ENCODE measurements around the gene ZNF408.

ZNF408 gene

DNA sequence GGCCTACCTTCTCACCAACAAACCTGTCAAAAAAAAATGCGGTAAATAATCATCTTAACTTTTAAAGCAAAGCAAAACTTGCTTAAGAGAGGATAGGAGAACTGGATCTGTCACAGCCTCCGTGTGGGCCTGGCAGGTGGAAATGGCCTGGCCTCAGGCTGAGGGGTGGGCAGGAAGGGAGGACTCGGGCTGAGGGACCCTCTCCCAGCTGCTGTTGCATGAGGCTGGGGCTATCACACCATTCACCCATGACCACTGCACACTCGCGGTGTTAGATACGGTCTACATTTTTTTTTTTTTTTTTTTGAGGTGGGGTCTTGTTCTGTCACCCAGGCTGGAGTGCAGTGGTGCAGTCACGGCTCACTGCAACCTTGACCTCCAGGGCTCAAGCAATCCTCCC is 24.9 kb upstream of the ZNF408 start:
- no peak for DNase-seq (ENCODE audit: low read depth in 2 of 2)

GRCh38 chr11:46676436-46677158 is 24.2 kb upstream of the ZNF408 start:
- DNase-seq (ENCODE audit: low read depth in 2 of 2): no peak

GRCh38 chr11:46677169-46677568 is 23.7 kb upstream of the ZNF408 start:
- DNase-seq (ENCODE audit: low read depth in 2 of 2): no peak

DNA sequence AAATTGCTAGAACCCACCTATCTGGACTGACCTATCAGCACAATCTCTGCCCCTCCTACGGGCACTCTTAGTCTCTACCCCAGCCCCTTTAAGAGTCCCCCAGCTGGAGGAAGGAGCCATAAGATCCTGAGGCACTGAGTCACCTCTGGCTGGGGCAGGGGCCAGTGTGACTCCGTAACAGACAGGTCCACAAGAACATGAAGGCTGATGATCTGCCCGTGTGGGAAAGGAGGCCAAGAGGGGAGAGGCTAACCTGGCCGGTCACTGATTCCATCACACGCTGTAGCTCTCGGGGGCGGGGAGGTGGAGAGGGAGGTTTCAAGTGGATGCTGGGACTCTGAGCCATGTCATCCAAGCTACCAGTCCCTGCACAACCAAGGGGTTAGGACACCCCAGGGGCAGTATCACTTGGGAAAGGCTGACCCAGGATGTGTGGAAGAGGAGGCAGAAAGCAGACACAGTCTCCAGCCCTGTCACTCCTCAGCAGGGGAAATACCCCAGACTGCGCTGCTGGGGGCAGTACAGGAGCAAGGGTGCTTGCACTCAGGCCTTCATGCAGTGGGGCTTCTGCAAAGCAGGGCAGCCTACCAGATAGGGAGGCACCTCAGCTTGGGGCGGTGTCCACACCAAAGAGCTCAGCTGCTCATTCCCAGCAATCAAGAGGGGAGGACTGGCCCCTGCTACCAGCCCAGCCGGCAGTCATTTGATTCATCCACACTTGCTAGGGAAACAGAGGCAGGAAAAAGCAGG is 22.7 kb upstream of the ZNF408 start:
- DNase-seq (ENCODE audit: low read depth in 2 of 2): no peak

DNA sequence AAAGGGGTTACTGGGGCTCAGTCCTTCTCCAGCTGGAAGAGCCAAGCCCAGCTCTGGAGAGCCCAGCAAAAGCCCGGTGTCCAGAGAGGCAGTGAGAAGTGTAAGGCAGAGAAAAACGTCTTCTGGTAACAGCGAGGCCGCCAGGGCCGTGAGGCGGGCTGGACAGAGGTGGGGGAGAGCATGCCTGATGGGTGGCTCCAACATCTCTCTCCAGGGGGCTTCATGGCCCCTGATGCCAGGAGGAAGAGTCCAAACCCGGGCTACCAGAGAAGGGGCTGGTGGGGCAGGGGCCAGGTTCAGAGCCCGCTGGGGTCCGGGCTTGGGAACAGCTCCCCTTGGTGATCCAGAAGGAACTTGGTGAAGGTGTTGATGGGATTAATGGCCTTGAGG is 22.1 kb upstream of the ZNF408 start:
- no peak for DNase-seq (ENCODE audit: low read depth in 2 of 2)

DNA sequence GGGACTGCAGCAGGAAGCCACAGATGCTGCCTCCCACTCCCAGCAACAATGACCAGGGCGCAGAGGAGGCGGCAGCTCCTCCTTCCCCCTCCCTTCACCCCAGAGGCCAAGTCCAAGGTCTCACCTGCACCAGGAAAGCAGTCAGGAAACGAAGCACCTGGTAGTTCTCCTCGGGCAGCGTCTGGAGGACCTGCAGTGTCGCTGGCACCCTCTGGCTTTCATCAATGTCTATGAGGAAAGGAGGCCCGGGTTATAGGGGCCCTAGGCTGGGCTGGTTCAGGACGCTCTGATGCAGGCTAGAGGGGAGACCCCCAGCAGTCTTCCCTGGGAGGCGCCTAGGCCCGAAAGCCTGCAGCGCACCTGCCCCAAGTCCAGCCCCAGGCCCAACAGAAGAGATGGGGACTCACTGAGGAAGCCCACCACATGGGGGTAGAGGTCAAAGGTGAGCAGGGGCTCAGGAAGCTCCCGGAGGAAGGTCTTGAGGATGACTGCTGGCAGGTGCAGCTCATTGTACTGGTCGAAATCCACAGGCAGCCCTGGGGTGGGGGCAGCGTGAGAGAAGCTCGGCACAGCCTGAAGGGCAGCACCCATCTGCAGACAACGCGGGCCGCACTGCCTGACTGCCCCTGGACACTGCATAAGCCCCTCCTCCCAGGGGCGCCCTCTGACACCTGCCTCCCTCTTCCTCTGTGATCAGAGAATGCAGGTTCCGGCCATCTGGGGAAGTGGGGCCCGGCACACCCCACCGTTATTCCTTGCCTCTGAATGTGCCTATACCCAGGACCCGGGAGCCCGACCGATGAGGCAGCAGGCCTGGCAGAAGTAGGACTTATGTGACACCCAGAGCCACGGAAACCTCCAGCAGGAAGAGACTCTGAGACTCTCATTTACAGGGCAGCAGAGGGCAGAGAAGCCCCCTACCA is 21.3 kb upstream of the ZNF408 start:
- DNase-seq (ENCODE audit: low read depth in 2 of 2): no peak

- DNase-seq (ENCODE audit: low read depth in 2 of 2): no peak
Measured at GRCh38 chr11:46680164-46680760, 20.6 kb upstream of the ZNF408 start.

DNA sequence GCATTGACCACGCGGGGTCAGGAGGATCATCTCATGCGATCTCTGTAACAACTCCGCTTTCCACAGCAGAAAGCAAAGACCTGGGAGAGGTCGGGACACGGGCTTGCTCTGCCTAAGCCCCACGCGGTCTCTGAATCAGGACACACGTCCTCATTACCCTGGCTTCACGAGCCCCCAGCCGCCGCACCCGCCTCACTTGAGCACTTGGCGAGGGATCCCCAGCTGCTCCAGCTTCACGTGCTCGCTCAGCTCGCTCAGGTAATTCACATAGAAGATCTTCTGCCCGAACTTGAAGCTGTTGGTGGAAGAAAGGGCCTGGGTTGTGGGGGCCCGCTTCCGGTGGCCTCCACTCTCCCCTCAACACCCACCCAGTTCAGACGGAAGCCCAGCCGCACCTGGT is 20.0 kb upstream of the ZNF408 start:
- DNase-seq (ENCODE audit: low read depth in 2 of 2): no peak

- no peak for DNase-seq (ENCODE audit: low read depth in 2 of 2)
Measured at GRCh38 chr11:46681814-46682213, 19.0 kb upstream of the ZNF408 start.

- no peak for DNase-seq (ENCODE audit: low read depth in 2 of 2)
Measured at GRCh38 chr11:46682773-46683752, 17.8 kb upstream of the ZNF408 start.

GRCh38 chr11:46684367-46684766 is 16.5 kb upstream of the ZNF408 start:
- DNase-seq (ENCODE audit: low read depth in 2 of 2): no peak

DNA sequence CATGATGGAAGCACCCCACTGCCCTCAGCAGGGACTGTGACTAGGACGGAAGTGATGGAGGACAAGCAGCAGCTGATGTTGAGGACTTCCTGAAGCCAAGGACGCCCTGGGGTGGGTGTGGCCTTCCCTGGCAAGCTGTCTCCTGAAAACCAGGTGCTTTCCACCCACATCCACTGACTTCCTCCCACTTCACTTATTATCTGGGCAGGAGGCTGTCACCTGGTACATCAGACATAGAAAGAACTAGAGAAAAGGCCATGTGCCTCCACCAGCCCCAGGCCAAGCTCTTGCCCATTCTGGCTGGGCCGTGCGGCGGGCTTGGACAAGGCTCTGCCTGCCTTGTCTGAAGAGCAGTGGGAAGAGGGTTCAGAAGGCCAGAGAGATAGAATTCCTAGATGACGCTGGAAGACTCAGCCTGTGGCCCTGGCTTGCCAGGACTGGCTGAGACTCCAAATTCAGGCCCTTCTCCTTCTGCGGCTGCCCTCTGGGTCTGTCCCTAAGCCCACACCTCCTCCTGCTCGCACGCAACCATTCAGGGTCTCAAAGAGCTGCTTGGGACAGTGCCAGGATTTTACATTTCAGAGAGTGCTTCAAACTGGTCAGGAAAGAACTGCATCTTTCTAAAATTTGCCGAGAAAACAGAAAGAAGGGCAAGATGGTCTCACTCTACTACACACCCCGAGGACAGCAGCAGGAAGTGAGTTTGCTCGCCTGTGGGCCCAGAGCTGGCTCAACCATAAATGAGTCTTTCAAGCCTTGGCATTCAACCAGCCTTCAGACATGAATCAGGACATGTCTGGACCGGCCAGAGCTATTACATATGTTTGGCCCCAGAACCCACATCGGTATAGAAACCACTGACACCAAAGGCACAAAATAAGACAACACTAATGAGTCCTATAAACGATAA is 13.7 kb upstream of the ZNF408 start:
- no peak for DNase-seq (ENCODE audit: low read depth in 2 of 2)

GRCh38 chr11:46690702-46691101 is 10.1 kb upstream of the ZNF408 start:
- DNase-seq (ENCODE audit: low read depth in 2 of 2): no peak

DNA sequence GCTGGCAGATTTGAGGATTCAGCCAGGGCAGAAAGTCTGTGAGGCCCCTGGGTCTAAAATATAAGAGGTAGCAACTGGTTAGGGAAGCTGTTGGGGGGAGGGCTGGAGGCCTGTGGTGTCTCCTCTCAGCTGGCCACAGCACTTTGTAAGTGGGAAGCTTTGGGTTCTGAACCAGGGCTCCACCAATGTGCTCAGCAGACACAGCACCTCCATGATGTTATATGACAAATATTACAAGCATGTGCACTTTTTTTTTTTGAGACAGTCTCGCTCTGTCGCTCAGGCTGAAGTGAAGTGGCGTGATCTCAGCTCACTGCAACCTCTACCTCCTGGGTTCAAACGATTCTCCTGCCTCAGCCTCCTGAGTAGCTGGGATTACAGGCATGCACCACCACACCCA is 8.4 kb upstream of the ZNF408 start:
- DNase-seq (ENCODE audit: low read depth in 2 of 2): no peak

DNA sequence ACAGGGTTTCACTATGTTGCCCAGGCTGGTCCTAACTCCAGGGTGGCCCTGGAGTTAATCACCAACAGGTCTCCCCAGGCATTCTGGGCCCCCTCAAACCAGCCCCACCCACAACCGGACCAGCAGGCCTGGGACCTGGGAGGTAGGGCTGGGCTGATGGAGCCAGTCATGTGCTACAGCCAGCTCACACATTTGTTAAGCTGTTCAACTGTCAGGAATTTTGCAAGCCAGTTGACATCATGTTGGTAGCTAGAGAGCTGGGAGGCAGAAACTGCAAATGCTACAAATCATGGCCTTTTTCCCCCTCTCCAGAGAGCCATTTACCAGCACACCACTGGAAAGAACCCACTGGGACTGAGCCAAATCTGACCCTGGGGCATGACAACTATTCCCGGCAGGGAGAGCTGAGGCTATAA is 7.2 kb upstream of the ZNF408 start:
- no peak for DNase-seq (ENCODE audit: low read depth in 2 of 2)

- no peak for DNase-seq (ENCODE audit: low read depth in 2 of 2)
Measured at GRCh38 chr11:46694072-46694471, 6.8 kb upstream of the ZNF408 start.

DNA sequence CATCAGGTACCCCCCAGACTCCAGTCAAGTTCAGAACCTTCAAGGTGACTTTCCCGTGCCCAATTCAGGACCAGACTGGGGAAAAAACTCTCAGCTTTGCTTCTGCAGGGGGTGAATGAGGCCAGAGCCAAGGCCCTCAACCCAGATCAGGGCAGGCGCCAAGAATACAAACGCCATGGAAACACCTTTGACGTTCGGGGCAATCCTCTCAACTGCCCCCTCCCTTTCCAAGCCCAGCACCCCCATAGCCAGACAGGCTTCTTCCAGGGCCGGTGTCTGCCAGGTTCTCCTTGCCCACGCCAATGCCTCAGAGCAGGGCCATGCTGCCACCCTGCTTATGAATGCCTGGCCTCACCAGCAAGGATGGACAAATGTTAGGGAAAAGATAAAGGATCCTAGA is 6.2 kb upstream of the ZNF408 start:
- no peak for DNase-seq (ENCODE audit: low read depth in 2 of 2)

DNA sequence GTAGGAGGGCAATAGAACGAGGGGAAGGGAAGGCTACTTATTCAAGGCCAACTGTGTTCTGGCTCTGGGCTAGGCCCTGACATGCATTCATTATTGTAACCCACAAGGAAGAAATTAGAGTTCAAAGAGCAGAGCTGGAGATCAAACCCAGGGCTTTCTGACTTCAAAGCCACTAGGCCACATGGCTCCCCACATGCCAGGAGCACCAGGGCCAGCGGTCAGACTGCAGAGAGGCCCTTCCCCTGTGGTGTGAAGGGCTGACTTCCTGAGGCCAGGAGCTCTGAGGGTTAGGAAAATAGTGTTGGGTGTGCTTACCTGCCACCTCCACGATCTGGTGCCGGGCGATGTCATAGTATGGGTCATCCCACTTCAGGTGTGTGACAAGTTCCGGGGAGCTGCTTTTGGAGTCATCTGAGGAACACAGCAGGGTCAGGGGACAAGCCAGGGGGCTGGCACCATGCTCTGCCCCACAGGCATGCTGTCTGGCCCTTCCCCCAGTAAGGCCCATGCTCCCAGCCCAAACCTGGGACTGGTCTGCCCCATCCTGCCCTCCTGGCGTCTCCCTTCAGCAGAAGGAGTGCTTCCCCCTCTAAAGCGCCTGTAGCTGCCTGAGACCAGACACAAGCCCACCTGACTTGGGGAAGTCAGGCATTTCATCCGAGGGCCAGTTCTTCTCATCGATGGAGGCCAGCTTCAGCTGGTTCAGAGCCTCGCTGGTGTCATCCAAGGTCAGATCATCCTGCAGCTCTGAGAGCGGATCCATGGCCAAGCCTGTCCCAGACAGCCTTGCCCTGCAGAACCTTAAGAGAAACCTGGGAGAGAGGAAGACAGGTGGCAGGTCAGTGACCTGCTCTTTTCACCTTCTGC is 5.3 kb upstream of the ZNF408 start:
- no peak for DNase-seq (ENCODE audit: low read depth in 2 of 2)

DNA sequence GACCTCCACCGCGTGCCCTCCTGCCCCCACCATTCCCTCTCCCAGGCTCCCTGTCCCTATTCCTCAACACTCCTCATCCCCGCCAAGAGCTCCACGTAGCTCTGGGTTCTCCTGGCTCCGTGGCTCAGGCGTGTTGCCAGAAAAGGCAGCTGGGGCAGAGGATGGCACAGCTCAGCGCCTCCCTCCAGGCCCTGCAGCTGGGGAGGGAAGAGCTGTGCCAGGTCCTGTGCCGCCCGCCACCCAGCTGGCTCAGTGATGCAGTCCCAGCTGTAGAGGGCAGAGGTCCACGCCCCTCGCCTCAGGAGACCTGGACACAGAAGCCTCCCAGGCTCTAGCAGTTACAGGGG is 4.6 kb upstream of the ZNF408 start:
- DNase-seq (ENCODE audit: low read depth in 2 of 2): no peak
